Endothelial cell of umbilical vein (primary cell): ENCODE data around the gene MAP2K5.

Source experiments
- EZH2 ChIP-seq: IDR thresholded peaks from 2 replicates; pipeline ENCODE4 v1.6.1; 2012; ENCODE audit warnings: borderline replicate concordance, low read depth, mild to moderate bottlenecking, moderate library complexity, low read length, inconsistent platforms; ENCODE audit not compliant: severe bottlenecking
- FOS ChIP-seq: IDR thresholded peaks from 2 replicates; pipeline ENCODE4 v1.6.1; 2011; ENCODE audit warnings: mild to moderate bottlenecking, low read length, moderate library complexity, borderline replicate concordance; ENCODE audit not compliant: insufficient read depth
- JUN ChIP-seq: IDR thresholded peaks from 2 replicates; pipeline ENCODE4 v1.6.1; 2011; ENCODE audit warnings: borderline replicate concordance, low read depth; ENCODE audit not compliant: insufficient read length, insufficient read depth
- MYC ChIP-seq: IDR thresholded peaks from one replicate; pipeline ENCODE4 v1.6.1; 2011; ENCODE audit warnings: mild to moderate bottlenecking, low read depth, low read length
- POLR2A ChIP-seq: IDR thresholded peaks from 2 replicates; pipeline ENCODE4 v1.6.1; 2012; ENCODE audit warnings: low read depth, mild to moderate bottlenecking, control low read depth, low read length
- POLR2AphosphoS5 ChIP-seq: IDR thresholded peaks from 2 replicates; pipeline ENCODE4 v1.6.1; 2012; ENCODE audit warnings: low read depth, mild to moderate bottlenecking, control low read depth, low read length, moderate library complexity; ENCODE audit not compliant: insufficient read depth
- TF ChIP-seq, protein P1 (sequence below), 2 donors: IDR thresholded peaks; 1 replicate in 1 of 2; 2 replicates in 1 of 2; pipeline ENCODE4 v1.5.1; 2011; ENCODE audit warnings: low read length in 2 of 2, mild to moderate bottlenecking in 2 of 2, moderate library complexity in 2 of 2, control low read depth in 1 of 2, inconsistent platforms in 1 of 2, low read depth in 1 of 2; ENCODE audit not compliant: insufficient read depth in 1 of 2; ENCODE audit errors: extremely low read depth in 1 of 2
- TF ChIP-seq, protein P2 (sequence below): IDR thresholded peaks from 2 replicates; pipeline ENCODE4 v1.6.1; 2011; ENCODE audit not compliant: insufficient read depth, insufficient read length

GRCh38 chr15:67508407-67508806, 34.1 kb upstream of the MAP2K5 start:
- TF ChIP-seq, protein P1, sequence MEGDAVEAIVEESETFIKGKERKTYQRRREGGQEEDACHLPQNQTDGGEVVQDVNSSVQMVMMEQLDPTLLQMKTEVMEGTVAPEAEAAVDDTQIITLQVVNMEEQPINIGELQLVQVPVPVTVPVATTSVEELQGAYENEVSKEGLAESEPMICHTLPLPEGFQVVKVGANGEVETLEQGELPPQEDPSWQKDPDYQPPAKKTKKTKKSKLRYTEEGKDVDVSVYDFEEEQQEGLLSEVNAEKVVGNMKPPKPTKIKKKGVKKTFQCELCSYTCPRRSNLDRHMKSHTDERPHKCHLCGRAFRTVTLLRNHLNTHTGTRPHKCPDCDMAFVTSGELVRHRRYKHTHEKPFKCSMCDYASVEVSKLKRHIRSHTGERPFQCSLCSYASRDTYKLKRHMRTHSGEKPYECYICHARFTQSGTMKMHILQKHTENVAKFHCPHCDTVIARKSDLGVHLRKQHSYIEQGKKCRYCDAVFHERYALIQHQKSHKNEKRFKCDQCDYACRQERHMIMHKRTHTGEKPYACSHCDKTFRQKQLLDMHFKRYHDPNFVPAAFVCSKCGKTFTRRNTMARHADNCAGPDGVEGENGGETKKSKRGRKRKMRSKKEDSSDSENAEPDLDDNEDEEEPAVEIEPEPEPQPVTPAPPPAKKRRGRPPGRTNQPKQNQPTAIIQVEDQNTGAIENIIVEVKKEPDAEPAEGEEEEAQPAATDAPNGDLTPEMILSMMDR (IDR thresholded peaks at IDR 0.05; ENCODE audit: extremely low read depth in 1 of 2, insufficient read depth in 1 of 2, low read depth in 1 of 2, low read length in 2 of 2), result no peak
- TF ChIP-seq POLR2A, result no peak
- TF ChIP-seq, protein P2, sequence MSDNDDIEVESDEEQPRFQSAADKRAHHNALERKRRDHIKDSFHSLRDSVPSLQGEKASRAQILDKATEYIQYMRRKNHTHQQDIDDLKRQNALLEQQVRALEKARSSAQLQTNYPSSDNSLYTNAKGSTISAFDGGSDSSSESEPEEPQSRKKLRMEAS, result no peak
- TF ChIP-seq POLR2AphosphoS5, result no peak
- no peak for TF ChIP-seq EZH2
- TF ChIP-seq JUN, result no peak
- no peak for TF ChIP-seq MYC
- TF ChIP-seq FOS, result no peak
